Stimulated activated CD4-positive, alpha-beta T cell treated with anti-CD3 and anti-CD28 coated beads, Interleukin-12 subunit alpha, Interleukin-12 subunit beta, amount 100 ng/mL, for 48 hours (primary cell): Measurements from ENCODE around the gene NMUR2.

ENCODE experiments used
- DNase-seq, 3 donors: peaks; one replicate each; pipeline ENCODE4 v3.0.0-alpha.2; 2020; ENCODE audit warnings: low read depth in 2 of 3, low spot score in 1 of 3

Gene NMUR2

GRCh38 chr5:152372875-152373274, 32.2 kb downstream of the NMUR2 start:
- no peak for DNase-seq

DNA sequence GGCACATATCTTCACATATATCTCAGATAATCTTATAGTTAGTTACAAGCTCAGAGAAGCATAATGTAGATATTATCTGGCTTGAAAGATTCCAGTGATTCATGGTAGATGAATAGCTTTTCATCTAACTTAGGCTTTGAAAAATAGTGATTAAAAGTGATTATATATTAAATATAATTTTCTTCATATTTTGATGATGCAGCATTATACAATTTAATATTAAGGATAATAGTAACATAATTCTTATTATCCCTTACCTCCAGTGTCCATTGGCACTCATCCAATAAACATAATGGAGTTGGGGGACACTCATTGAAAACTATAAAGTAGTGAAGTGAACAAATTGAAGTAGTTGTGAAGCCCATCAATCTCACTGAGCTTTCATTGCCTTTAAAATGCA, 35.8 kb downstream of the NMUR2 start:
- DNase-seq = no peak

GRCh38 chr5:152367554-152367953, 37.5 kb downstream of the NMUR2 start:
- DNase-seq = no peak

GRCh38 chr5:152366716-152367115, 38.4 kb downstream of the NMUR2 start:
- no peak for DNase-seq

DNA sequence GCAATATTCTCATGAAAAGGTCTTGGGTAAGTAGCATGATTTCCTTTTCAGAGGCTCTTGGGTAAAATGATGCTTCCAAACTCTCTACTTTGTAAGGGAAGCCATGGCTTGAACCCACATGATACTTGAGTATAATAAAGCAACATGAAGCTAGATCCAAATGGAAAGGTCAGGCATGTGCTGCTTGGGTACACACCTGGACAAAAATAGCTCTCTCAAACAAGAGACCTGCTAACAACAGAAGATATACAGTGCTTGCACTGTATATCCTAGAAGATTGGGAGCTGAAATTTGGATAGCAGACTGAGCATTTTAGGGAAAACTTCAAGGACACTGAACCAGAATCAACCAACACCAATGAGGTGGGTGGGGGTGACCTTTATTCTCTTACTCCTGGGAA, 40.2 kb downstream of the NMUR2 start:
- no peak for DNase-seq

- DNase-seq = no peak
Measured at GRCh38 chr5:152364172-152364571, 40.9 kb downstream of the NMUR2 start.

DNA sequence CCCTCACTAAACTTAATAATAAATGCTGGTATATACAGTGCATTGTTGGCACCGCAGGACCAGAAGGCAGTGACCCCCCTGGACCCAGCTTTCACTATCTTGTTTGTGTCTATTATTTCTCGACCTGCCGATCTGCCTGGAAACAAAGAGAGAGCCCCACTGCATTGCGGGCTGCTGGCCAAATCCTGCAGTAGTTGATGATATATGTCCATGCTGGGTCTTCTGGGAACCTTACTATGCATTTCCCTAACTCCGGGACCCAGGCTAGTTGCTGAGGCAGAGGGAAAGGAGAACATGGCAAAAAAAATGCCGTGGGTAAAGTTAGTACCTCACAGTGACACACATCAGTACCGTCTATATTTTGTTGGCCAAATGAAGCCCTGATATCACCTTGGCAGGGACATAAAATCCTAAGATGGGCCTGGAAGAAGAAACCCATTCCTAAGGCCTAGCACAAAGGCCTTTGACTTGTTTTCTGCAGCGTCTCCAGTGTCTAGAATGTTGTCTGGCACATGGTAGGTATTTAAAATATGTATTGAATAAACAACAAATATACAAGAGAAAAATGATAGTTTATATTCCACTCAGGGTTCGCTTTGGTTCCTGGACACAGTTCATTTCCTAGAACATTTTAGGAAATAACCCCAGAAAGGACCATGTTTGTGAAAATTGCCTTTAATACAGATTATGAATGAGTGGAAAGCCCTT, 46.1 kb downstream of the NMUR2 start:
- DNase-seq = no peak

DNA sequence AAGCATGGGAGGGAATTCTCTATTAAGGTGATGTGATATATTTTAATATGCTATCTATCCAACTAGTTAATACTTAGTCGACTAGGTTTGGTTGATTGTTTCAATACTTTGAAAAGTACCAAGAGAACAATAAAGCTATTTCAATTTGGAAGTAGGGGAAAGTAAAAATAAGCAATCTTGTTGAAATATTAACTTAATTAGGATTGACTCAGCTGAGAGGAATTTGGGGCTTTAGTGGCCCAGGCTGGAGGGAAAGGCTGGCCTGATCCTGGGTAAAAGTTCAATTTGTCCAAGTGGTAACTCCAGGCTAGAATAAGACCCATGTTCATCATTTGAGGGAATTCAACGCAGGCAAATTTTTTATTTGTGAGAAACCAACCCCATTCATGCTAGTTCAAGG, 48.6 kb downstream of the NMUR2 start:
- DNase-seq = no peak

DNA sequence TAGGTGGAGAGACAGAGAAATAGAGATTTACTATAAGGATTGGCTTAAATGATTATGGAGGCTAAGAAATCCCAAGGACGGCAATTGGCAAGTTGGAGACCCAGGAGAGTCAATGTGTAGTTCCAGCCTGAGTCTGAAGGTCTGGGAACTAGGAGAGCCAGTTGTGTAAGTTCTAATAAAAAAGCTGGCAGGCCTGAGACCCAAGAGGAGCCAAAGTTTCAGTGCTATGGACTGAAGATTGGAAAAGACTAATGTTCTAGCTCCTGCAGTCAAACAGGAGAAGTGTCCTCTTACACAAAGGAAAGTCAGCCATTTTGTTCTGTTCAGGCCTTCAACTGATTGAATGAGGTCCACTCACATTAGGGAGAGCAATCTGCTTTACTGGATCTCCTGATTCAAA, 50.0 kb downstream of the NMUR2 start:
- DNase-seq = no peak

DNA sequence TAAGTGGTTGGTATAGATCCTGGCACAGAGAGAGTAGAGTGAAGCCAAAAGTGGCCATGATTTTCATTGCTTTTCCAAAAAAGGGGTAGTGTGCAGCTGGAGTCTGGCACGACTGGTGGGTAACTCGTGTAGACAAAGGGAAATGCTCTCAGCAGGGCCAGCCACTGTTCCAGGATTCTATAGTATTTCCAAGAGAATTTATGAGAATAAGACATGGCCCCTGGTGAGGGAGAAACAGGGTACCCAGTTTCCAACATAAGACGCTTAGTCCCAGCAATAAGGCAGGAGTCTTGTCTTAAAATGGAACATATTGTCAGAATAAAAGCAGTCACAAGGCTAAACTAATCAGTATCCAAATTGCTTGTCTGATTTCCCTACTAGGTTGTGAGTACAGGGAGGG, 52.1 kb downstream of the NMUR2 start:
- no peak for DNase-seq

DNA sequence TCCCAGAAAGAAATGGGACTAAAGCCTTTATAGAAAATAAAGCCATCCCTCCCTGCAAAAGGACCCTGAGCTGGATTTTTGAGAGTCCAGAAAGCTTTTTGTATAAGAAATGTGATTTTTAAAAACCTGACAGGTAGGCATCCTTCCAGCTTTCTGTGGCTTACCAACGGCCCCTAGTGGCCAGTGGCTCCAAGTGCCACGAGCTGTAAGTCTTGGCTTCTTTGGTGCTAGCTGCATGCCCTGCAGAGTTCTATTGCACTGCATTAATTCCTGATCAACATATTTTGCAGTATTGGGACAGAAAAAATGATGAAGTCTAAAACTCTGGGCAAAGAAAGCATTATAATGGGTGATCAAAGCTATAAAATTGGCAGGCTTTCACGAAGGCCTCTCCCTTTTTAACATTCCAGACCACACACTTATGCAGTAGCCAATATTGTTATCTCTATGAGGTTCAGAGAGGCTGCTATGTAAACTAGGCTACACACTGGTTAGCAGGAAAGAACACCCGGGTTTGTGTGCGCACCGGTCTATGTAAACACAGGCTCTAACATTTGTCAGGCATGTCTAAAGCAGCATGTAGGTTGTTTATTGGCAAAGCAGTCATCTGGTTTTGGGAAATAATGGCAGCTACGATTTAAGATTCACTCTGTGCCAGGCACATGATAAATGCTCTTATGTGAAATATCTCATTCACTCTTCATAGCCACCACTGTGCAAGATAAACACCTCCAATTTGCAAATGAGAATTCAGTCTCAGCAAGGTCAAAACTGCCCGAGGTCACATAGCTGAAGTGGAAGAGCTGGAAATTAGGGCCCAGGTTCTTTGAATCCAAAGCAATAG, 55.2 kb downstream of the NMUR2 start:
- peak in 2 of 3 donors; percentile 3 to 7 for DNase-seq
